ENCODE results near the gene SNX30. TPM values are rescaled to one million over a fixed set of nuclear protein-coding genes. Genes with fewer than 3 reads are reported as not detected.

Gene SNX30
- total RNA-seq, 4 donors from 2014 or later: 4.8 to 10.2 (median 9.3) TPM

DNA sequence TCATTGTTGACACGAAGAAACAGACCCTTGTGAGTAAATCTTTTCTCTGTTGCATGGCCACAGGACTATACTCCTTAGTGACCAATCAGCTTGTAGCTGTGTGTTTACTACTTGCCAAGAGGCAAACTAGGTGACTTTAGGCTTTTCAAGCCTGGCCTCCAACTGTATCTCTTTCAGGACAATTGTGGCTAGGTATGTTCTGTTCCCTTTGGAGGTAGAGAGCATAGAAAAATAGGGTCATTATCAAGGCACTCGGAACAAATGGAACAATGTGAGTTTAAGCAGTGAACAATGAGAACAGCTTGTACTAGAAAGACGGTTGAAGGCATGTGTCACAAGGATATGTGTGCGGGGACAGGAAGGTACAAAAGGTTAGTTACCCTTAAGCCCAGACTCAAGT is 92.0 kb downstream of the SNX30 start:
- no peak for DNase-seq
- no peak for TF ChIP-seq POLR2A (IDR thresholded peaks at IDR 0.05)
- TF ChIP-seq, protein P1, sequence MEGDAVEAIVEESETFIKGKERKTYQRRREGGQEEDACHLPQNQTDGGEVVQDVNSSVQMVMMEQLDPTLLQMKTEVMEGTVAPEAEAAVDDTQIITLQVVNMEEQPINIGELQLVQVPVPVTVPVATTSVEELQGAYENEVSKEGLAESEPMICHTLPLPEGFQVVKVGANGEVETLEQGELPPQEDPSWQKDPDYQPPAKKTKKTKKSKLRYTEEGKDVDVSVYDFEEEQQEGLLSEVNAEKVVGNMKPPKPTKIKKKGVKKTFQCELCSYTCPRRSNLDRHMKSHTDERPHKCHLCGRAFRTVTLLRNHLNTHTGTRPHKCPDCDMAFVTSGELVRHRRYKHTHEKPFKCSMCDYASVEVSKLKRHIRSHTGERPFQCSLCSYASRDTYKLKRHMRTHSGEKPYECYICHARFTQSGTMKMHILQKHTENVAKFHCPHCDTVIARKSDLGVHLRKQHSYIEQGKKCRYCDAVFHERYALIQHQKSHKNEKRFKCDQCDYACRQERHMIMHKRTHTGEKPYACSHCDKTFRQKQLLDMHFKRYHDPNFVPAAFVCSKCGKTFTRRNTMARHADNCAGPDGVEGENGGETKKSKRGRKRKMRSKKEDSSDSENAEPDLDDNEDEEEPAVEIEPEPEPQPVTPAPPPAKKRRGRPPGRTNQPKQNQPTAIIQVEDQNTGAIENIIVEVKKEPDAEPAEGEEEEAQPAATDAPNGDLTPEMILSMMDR (IDR thresholded peaks at IDR 0.05): no peak
- H3K4me3 ChIP-seq: no peak overlapping the region
- H3K27ac ChIP-seq: no peak overlapping the region
- 82 to 91% methylated on average over 4 of the region's 4 CpGs for WGBS, 2 donors
- peaks cover 0 to 33% (median 5%) of the 10 kb centered on the region in 3 donors for H3K36me3 ChIP-seq
- H3K9me3 ChIP-seq: no peaks in the 10 kb centered on the region
- intact Hi-C loops (cut with DNase I): loop anchor here (10.0 kb wide), 1 partner anchor 62 kb away; no protein-coding TSS in a partner anchor
- no peaks in the 10 kb centered on the region for H3K27me3 ChIP-seq
- H3K4me1 ChIP-seq: peaks cover 0 to 8% (median 0%) of the 10 kb centered on the region in 3 donors

DNA sequence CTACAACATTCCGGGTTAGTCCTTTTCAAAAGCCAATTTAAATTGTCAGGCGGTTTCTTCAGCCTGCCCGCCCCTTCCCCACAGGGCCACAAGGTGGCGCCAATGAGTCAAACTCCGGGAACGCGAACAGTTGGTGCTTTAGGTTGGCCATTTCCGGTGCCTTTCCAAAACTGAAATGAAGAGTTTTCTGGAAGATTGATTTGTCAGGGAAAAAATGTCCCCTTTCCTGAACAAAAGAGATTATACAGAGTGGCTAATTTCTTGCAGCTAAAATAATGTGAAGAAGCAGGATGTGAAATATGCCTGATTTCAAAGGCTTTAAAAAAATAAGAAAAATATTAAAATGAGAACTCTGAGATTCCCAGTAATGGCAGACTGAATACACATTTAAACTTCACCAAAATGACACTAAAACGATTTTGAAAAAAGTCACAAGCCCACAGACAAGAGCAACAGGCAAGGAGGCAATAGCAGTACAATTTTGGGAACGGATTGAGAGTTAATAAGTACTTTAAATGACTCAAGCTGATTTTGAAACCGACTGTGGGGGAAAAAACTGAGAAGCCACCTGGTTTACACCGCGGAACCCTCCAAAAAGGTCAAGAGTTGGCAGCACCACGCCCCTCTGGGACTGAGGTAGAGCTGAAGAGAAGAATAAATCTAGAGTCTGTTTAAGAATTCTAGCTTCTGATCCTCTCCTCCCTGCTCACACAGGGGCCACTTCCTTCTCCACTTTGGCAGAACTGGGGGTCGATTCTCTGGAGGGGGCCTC is 94.4 kb downstream of the SNX30 start:
- TF ChIP-seq, protein P1 (IDR thresholded peaks at IDR 0.05): peak; percentile 94 to 99 (median 96)
- no peak for TF ChIP-seq POLR2A (IDR thresholded peaks at IDR 0.05)
- 31 to 38% methylated on average over 15 of the region's 15 CpGs for WGBS, 2 donors
- no peak for DNase-seq
- H3K9me3 ChIP-seq: no peaks in the 10 kb centered on the region
- no peak overlapping the region for H3K27ac ChIP-seq
- H3K27me3 ChIP-seq: no peaks in the 10 kb centered on the region
- intact Hi-C loops (cut with DNase I): loop anchor here (10.0 kb wide), 1 partner anchor 60 kb away; no protein-coding TSS in a partner anchor
- peaks cover 0 to 13% (median 0%) of the 10 kb centered on the region in 3 donors for H3K36me3 ChIP-seq
- peaks cover 0 to 8% (median 0%) of the 10 kb centered on the region in 3 donors for H3K4me1 ChIP-seq
- no peak overlapping the region for H3K4me3 ChIP-seq

DNA sequence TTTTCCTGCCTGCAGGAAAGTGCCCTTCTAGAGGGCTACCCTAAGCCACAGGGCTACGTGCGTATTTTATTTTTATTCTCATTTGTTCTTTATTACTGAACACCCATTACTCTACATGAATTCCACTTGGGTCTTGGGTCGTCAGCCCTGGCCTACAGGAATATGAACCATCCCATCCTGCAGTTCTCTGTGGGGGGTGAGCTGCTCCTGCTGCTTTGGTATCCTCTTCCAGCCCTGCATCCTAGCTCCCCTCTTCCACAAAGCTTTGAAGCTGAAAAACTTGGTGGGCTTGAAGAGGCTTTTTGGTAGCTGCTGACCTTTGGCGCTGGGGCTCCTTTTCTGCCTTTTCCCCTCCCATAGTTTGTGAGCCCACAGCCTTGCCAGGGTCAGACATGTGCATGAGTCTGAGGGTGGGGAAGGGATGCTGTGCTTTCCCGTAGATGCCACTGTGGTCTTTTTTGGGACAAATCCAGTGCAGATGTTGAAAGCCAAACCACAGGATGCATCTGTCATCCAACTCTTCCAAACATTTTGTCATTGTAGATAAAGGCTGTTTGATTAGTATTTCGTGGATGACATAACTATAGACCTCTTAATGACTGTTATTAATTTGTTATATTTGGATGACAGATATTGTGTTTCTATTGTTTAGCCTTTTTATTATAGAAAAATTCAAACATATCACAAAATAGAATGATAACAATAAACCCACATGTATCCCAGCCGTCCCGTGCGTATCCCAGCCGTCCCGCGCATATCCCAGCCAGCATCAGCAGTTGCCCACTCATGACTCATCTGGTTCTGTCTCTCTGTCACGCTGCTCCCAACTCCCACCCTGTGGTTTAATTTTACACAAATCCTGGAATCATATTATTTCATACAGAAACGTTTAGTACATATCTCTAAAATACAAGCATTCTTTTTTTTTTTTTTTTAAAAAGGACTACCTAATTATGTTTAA is 96.2 kb downstream of the SNX30 start:
- no peak overlapping the region for H3K4me3 ChIP-seq
- H3K27ac ChIP-seq: no peak overlapping the region
- intact Hi-C loops (cut with DNase I): loop anchor here (10.0 kb wide), 1 partner anchor 58 kb away; no protein-coding TSS in a partner anchor
- WGBS, 2 donors: 68 to 74% methylated on average over 14 of the region's 14 CpGs
- no peak for DNase-seq
- H3K9me3 ChIP-seq: no peaks in the 10 kb centered on the region
- peaks cover 0 to 8% (median 0%) of the 10 kb centered on the region in 3 donors for H3K4me1 ChIP-seq
- H3K36me3 ChIP-seq: peaks cover 0 to 20% (median 0%) of the 10 kb centered on the region in 3 donors
- no peaks in the 10 kb centered on the region for H3K27me3 ChIP-seq
- TF ChIP-seq, protein P1 (IDR thresholded peaks at IDR 0.05): no peak
- no peak for TF ChIP-seq POLR2A (IDR thresholded peaks at IDR 0.05)

DNA sequence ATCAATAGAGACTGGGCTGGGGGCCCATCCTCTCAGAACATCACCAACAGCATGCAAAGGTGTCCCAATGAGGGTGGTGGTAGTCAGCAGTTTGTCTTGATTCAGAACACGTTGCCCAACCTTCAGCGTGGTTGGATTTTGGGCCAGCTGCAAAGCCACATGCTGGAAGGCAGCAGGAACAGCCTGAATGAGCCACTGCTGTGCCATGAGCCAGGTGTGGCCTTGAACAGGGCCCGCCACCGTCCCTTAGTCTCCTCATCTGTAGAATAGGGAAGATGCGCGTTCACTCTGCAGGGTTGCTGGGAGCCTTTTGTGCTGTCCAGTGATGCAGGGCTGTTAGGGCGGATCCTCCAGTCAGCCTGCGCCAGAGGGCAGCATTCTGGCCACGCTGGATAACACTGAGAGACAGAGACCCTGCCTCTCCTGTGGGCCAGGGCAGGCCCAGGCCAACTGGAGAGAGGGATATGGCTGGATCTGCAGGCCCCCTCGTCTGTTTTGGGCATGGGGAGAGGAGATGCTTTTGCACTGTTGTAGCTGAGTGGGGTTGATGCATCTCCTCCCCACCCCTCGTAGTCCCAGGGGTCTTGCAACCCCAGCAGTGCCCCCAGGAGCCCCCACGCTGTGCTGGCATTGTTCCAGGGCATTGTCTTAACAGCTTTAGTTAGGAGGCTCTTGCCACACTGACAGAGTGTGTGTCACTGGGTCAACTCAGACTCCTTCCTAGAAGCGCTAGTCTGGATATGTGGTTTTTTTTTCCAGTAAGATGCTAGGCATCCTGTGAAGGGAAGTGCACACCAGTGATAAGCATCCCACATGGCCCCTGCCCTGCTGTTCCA is 98.0 kb downstream of the SNX30 start:
- Histone ChIP-seq H3K4me3 (no peak overlapping the region), H3K27me3 (no peaks in the 10 kb centered on the region), H3K4me1 (peaks cover 0 to 8% (median 0%) of the 10 kb centered on the region in 3 donors), H3K27ac (no peak overlapping the region), H3K9me3 (no peaks in the 10 kb centered on the region), H3K36me3 (peaks cover 0 to 33% (median 0%) of the 10 kb centered on the region in 3 donors)
- 72 to 94% methylated on average over 4 to 5 of the region's 13 CpGs for WGBS, 2 donors
- no peak for DNase-seq
- TF ChIP-seq, protein P1 (IDR thresholded peaks at IDR 0.05): no peak
- no peak for TF ChIP-seq POLR2A (IDR thresholded peaks at IDR 0.05)
- intact Hi-C loops (cut with DNase I): loop anchor here (10.0 kb wide), 1 partner anchor 56 kb away; no protein-coding TSS in a partner anchor

Data from esophagus squamous epithelium (tissue), 5 donors.